Lower leg skin (tissue), 3 donors: Measurements from ENCODE around the gene SRD5A2.

Source experiments
- CTCF ChIP-seq, 3 donors: fragments of 450-650 bp; IDR thresholded peaks; one replicate each; pipeline ENCODE4 v1.5.1; 2016; ENCODE audit warnings: antibody characterized with exemption in 3 of 3, mild to moderate bottlenecking in 3 of 3, moderate library complexity in 2 of 3
- POLR2A ChIP-seq, 2 donors: fragments of 450-650 bp; IDR thresholded peaks; one replicate each; pipeline ENCODE4 v1.6.1; 2016 to 2017; ENCODE audit warnings: antibody characterized with exemption in 2 of 2, mild to moderate bottlenecking in 1 of 2, moderate library complexity in 1 of 2

DNA sequence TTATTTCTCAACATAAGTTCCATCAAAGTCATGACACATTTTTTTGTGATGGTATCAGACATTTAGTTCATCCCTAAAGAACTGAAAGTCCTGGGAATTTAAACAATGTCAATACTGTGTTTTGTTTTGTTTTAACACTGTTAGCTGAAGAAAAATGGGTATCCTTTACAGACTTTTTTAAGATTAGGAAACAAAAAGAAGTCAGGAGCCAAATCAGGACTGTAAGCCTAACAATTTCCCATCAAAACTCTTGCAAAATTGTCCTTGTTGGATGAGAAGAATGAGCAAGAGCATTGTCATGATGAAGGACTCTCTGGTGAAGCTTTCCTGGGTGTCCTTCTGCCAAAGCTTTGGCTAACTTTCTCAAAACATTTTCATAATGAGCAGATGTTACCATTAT, 69.4 kb downstream of the SRD5A2 start:
- TF ChIP-seq POLR2A (IDR thresholded peaks at IDR 0.05) (no peak), CTCF (IDR thresholded peaks at IDR 0.05) (no peak)
